MM.1S (cell line): ENCODE results near the gene DUSP1.

Source experiments
- EZH2 ChIP-seq: fragments of 300-600 bp; sonication (generic); optimal IDR thresholded peaks from 2 replicates; pipeline ENCODE3; 2017; ENCODE audit warnings: low read depth, mild to moderate bottlenecking, antibody characterized with exemption, low read length, mixed read lengths
- TF ChIP-seq, protein P1 (sequence below): fragments of 300-600 bp; sonication (generic); IDR thresholded peaks from 2 replicates; pipeline ENCODE4 v1.5.1; 2016; ENCODE audit warnings: antibody characterized with exemption, low read length, mixed read lengths

DNA sequence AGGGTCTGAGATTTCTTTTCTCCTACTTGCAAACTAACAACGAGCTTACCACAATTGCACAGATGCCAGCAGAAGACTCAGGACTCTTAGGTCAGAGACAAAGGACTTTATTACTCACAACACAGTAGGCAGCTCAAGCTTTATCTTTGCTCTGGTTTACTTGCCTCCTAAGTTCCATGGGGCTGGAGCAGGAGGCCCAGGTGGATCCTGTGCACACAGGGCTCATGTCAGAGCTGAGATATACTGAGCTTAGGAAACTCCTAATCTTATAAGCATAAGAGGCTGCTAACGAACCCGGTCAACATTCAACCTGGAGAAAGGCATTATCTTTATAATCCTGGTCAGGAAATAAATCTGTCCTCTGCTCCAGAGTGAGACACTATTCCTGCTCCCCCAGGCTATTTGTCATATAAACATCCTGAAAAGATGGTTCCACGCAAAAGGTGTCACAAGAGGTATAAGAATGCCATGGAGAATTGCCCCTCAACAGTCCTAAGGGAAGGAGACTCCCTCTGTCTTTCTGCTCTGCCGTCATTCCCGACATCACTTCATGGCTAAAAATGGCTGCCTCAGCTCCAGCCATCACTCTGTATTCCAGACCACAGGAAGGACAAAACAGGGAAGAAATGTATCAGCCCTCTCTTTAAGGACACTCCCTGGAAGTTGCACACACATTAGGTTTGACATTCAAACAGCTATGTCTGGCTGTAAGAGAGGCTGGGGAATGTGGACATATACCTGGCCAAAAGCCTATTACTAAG is 16.2 kb downstream of the DUSP1 start:
- TF ChIP-seq, protein P1, sequence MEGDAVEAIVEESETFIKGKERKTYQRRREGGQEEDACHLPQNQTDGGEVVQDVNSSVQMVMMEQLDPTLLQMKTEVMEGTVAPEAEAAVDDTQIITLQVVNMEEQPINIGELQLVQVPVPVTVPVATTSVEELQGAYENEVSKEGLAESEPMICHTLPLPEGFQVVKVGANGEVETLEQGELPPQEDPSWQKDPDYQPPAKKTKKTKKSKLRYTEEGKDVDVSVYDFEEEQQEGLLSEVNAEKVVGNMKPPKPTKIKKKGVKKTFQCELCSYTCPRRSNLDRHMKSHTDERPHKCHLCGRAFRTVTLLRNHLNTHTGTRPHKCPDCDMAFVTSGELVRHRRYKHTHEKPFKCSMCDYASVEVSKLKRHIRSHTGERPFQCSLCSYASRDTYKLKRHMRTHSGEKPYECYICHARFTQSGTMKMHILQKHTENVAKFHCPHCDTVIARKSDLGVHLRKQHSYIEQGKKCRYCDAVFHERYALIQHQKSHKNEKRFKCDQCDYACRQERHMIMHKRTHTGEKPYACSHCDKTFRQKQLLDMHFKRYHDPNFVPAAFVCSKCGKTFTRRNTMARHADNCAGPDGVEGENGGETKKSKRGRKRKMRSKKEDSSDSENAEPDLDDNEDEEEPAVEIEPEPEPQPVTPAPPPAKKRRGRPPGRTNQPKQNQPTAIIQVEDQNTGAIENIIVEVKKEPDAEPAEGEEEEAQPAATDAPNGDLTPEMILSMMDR: no peak
- TF ChIP-seq EZH2: no peak
